K562 (cell line): ENCODE results near the gene SCG2. TPM values are rescaled to one million over a fixed set of nuclear protein-coding genes. Genes with fewer than 3 reads are reported as not detected.

Source experiments
- ATAC-seq: fragments of 200-7000 bp; cut with Tn5 transposase; 3 replicates; pipeline ENCODE4 v1.9.1; 2020; ENCODE audit warnings: moderate library complexity
- BruUV-seq: library from RNA; stranded (reverse); fragments of 400-500 nt; replicated peaks from 2 replicates; lab custom pipeline; 2021; lab: Mats Ljungman, UMichigan
- CTCF ChIA-PET: fragments of 300-600 bp; formaldehyde crosslinking; extraction: SDS; loops from one replicate; lab custom pipeline; 2021; ENCODE audit warnings: low intra/inter-chr PET ratio; lab: Yijun Ruan, JAX
- POLR2A ChIA-PET: fragments of 300-600, 350-650 bp; sonication (Branson Sonifier 250); formaldehyde crosslinking; extraction: SDS; loops from one replicate; lab custom pipeline; 2021; ENCODE audit warnings: antibody characterized with exemption, inconsistent platforms; lab: Yijun Ruan, JAX
- DNase-seq, 4 experiments: peaks; one replicate each; pipeline versions ENCODE4 v3.0.0 to v3.0.0-alpha.2; 2011 to 2018; ENCODE audit warnings: low spot score in 3 of 4, mixed read lengths in 3 of 4; ENCODE audit errors: extremely low read depth in 1 of 4
- FAIRE-seq: peaks from 2 replicates; lab custom pipeline; 2011; peaks lifted over from hg19 to GRCh38; lab: Jason Lieb, UNC
- H2AFZ ChIP-seq: 2 replicates; pipeline ENCODE4 v1.6.0; 2011; ENCODE audit warnings: low read depth, low read length, control low read depth, inconsistent platforms
- H3K27ac ChIP-seq: fragments of 200-600 bp; 3 replicates; pipeline ENCODE4 v1.8.0; 2011; ENCODE audit warnings: low read depth, mild to moderate bottlenecking, control low read depth, inconsistent platforms, low read length, moderate library complexity, mixed read lengths; ENCODE audit errors: extremely low read depth
- H3K27me3 ChIP-seq, 2 experiments: fragments of 300-600 bp in 1 of 2; 2 replicates in 1 of 2; 3 replicates in 1 of 2; pipeline versions ENCODE4 v1.6.0 to v1.8.0; 2011; ENCODE audit warnings: inconsistent platforms in 2 of 2, low read length in 2 of 2, mild to moderate bottlenecking in 1 of 2, mixed read lengths in 1 of 2, moderate library complexity in 1 of 2; ENCODE audit not compliant: control insufficient read depth in 2 of 2, insufficient read depth in 2 of 2
- H3K36me3 ChIP-seq: fragments of 300-600 bp; 3 replicates; pipeline ENCODE4 v1.8.0; 2011; ENCODE audit warnings: mild to moderate bottlenecking, low read length, inconsistent platforms; ENCODE audit not compliant: control insufficient read depth, insufficient read depth
- H3K4me1 ChIP-seq, 2 experiments: fragments of 200-600 bp in 1 of 2; replicated peaks in 1 of 2; 2 replicates in 1 of 2; 3 replicates in 1 of 2; pipeline versions ENCODE4 v1.5.1 to v1.8.0; 2011; ENCODE audit warnings: inconsistent platforms in 2 of 2, low read length in 2 of 2, mild to moderate bottlenecking in 1 of 2, mixed read lengths in 1 of 2, moderate library complexity in 1 of 2; ENCODE audit not compliant: control insufficient read depth in 2 of 2, insufficient read depth in 2 of 2
- H3K4me2 ChIP-seq: 2 replicates; pipeline ENCODE4 v1.6.1; 2011; ENCODE audit warnings: low read length, control low read depth, inconsistent platforms, mixed read lengths; ENCODE audit not compliant: insufficient read depth
- H3K4me3 ChIP-seq: fragments of 200-600 bp; sonication (generic), shearing (Covaris generic); 2 replicates; pipeline ENCODE4 v1.5.1; 2016; ENCODE audit warnings: control low read depth, inconsistent platforms
- H3K79me2 ChIP-seq: fragments of 200-600 bp; 3 replicates; pipeline ENCODE4 v1.8.0; 2011; ENCODE audit warnings: low read length, inconsistent platforms; ENCODE audit not compliant: control insufficient read depth, insufficient read depth
- H3K9ac ChIP-seq, 2 experiments: 2 replicates each; pipeline versions ENCODE4 v1.6.0 to v1.6.1; 2011; ENCODE audit warnings: low read depth in 2 of 2, low read length in 2 of 2, control low read depth in 1 of 2, inconsistent platforms in 1 of 2, mild to moderate bottlenecking in 1 of 2, mixed read lengths in 1 of 2; ENCODE audit not compliant: insufficient read depth in 1 of 2
- H3K9me1 ChIP-seq: one replicate; pipeline ENCODE4 v1.6.0; 2011; ENCODE audit warnings: inconsistent platforms, mild to moderate bottlenecking, low read length, moderate library complexity; ENCODE audit not compliant: control insufficient read depth, insufficient read depth
- H3K9me3 ChIP-seq: replicated peaks from 2 replicates; pipeline ENCODE4 v1.5.1; 2011; ENCODE audit warnings: low read depth, low read length, inconsistent platforms; ENCODE audit not compliant: control insufficient read depth, insufficient read depth
- H4K20me1 ChIP-seq: replicated peaks from 2 replicates; pipeline ENCODE4 v1.6.1; 2011; ENCODE audit warnings: low read length, inconsistent platforms, mixed read lengths; ENCODE audit not compliant: control insufficient read depth, insufficient read depth
- HOMEZ ChIP-seq: fragments of 250-450 bp; sonication (Bioruptor Pico); IDR thresholded peaks from 2 replicates; pipeline ENCODE4 v1.4.0; 2020; ENCODE audit warnings: mild to moderate bottlenecking, moderate library complexity
- KLF16 ChIP-seq: IDR thresholded peaks from 2 replicates; pipeline ENCODE4 v1.6.1; 2016; ENCODE audit warnings: antibody characterized with exemption
- MAFG ChIP-seq: fragments of 450-650 bp; conservative IDR thresholded peaks from 2 replicates; pipeline ENCODE4 v1.6.1; 2016; ENCODE audit warnings: missing genetic modification characterization, missing compliant biosample characterization
- MXD1 ChIP-seq: fragments of 250-450 bp; sonication (Bioruptor Pico); IDR thresholded peaks from 2 replicates; pipeline ENCODE4 v1.8.0; 2021; ENCODE audit warnings: borderline replicate concordance, mild to moderate bottlenecking, moderate library complexity; ENCODE audit not compliant: poor library complexity, severe bottlenecking
- TFE3 ChIP-seq: fragments of 450-650 bp; formaldehyde crosslinking; IDR thresholded peaks from 2 replicates; pipeline ENCODE4 v1.4.0; 2020; ENCODE audit warnings: mild to moderate bottlenecking, mixed read lengths
- WGBS: fragments of 100-300 bp; shearing (Covaris generic); methylation state at CpG from one replicate; pipeline ENCODE4 v1.1.6; 2016; ENCODE audit warnings: low coverage, mixed read lengths; ENCODE audit not compliant: insufficient coverage; ENCODE audit errors: missing lambda C conversion rate; 5-methylcytosine and 5-hydroxymethylcytosine counted together
- in situ Hi-C: fragments of 300-500 bp; cut with MboI; formaldehyde crosslinking; loops from 4 replicates; pipeline ENCODE4 v1.15.0; 2018; ENCODE audit warnings: inconsistent platforms, mixed read lengths
- intact Hi-C: fragments of 100-400 bp; cut with micrococcal nuclease; formaldehyde crosslinking; loops from 2 replicates; pipeline ENCODE4 v1.14.2; 2022
- polyA plus RNA-seq, 8 experiments: library from polyadenylated mRNA; depleted of rRNA in 4 of 8; stranded (reverse) in 5 of 8; unstranded in 3 of 8; fragments of >200 nt; fragmentation: Nextera tagmentation in 2 of 8; fragmentation: Illumina TruSeq in 1 of 8; extraction: Ambion mirVana in 2 of 8; extraction: Trizol in 1 of 8; gene quantifications; 2 replicates each; pipeline versions ENCODE4 v1.2.1 to v1.2.3, GENCODE V29; 2011 to 2014; ENCODE audit warnings: inconsistent platforms in 1 of 8, missing spikeins in 1 of 8
- total RNA-seq, 7 experiments: library from RNA; depleted of rRNA in 6 of 7; stranded (reverse); fragments of >200 nt in 6 of 7; fragmentation: Illumina TruSeq in 2 of 7; extraction: Trizol in 2 of 7; gene quantifications; 2 replicates each; pipeline versions ENCODE4 v1.2.1 to v1.2.3, GENCODE V29; 2011 to 2021; ENCODE audit warnings: low replicate concordance in 1 of 7

The SCG2 gene
- total and polyA plus RNA-seq, 9 of the 15 experiments (the other 6 are each of a cell fraction or from before 2014, with no cell fraction given), result 0.07 to 1.6 (median 1.1) TPM

- TF ChIP-seq HOMEZ (no peak), KLF16 (no peak), MXD1 (CRISPR knock-in tag) (no peak)
These were observed 20.2 kb downstream of the SCG2 start (continued) for GRCh38 chr2:223582001-223582400.

- intact Hi-C loops (no loop called here), in situ Hi-C loops (no loop called here)
- no TSS peak for BruUV-seq
- no peak overlapping the region for H2AFZ ChIP-seq
- H3K9me3 ChIP-seq, result no peaks in the 10 kb centered on the region
- H3K27me3 ChIP-seq, result no peaks in the 10 kb centered on the region
- H3K4me2 ChIP-seq, result no peak overlapping the region
- DNase-seq (no peak), FAIRE-seq (no peak), ATAC-seq (no peak)
- no peaks in the 10 kb centered on the region for H4K20me1 ChIP-seq
- no peaks in the 10 kb centered on the region for H3K4me1 ChIP-seq
- no peak overlapping the region for H3K27ac ChIP-seq
- H3K9ac ChIP-seq, result no peak overlapping the region
- H3K9me1 ChIP-seq, result no peaks in the 10 kb centered on the region
- no peaks in the 10 kb centered on the region for H3K79me2 ChIP-seq
- CTCF ChIA-PET, result no interaction called here
- POLR2A ChIA-PET, result no interaction called here
- H3K36me3 ChIP-seq, result no peaks in the 10 kb centered on the region
- no peak overlapping the region for H3K4me3 ChIP-seq
- WGBS, result 2% methylated on average over 6 of the region's 6 CpGs
- TF ChIP-seq TFE3 (CRISPR knock-in tag) (peak; percentile 90), MAFG (tag) (no peak)
These were observed 21.2 kb downstream of the SCG2 start for GRCh38 chr2:223580951-223581350.
